ENCODE results near the gene SNAI1. TPM values are rescaled to one million over a fixed set of nuclear protein-coding genes. Genes with fewer than 3 reads are reported as not detected.

Gene SNAI1
- total and polyA plus RNA-seq, 9 donors: 0.95 to 9.0 (median 1.7) TPM

- Histone ChIP-seq H3K27ac (no peak overlapping the region), H3K36me3 (no peaks in the 10 kb centered on the region), H3K4me3 (no peak overlapping the region), H3K27me3 (no peaks in the 10 kb centered on the region), H3K9me3 (no peaks in the 10 kb centered on the region), H3K4me1 (ENCODE audit: insufficient read depth) (no peaks in the 10 kb centered on the region)
- intact Hi-C loops (cut with DNase I): no loop called here
- no peak for TF ChIP-seq EP300 (IDR thresholded peaks at IDR 0.05)
- no peak for TF ChIP-seq CTCF (IDR thresholded peaks at IDR 0.05)
- TF ChIP-seq POLR2A (IDR thresholded peaks at IDR 0.05): no peak
- WGBS, 3 donors: 88 to 90% (median 89%) methylated on average over 9 of the region's 9 CpGs
- DNase-seq: no peak
Measured at GRCh38 chr20:50001784-50002311, 19.1 kb downstream of the SNAI1 start.

GRCh38 chr20:50003253-50003656, 20.5 kb downstream of the SNAI1 start:
- DNase-seq: no peak
- H3K36me3 ChIP-seq: no peaks in the 10 kb centered on the region
- H3K4me3 ChIP-seq: no peak overlapping the region
- H3K9me3 ChIP-seq: no peaks in the 10 kb centered on the region
- no peaks in the 10 kb centered on the region for H3K4me1 ChIP-seq (ENCODE audit: insufficient read depth)
- TF ChIP-seq CTCF (IDR thresholded peaks at IDR 0.05): no peak
- TF ChIP-seq EP300 (IDR thresholded peaks at IDR 0.05): no peak
- TF ChIP-seq POLR2A (IDR thresholded peaks at IDR 0.05): no peak
- intact Hi-C loops (cut with DNase I): no loop called here
- H3K27me3 ChIP-seq: no peaks in the 10 kb centered on the region
- WGBS, 3 donors: 67 to 80% (median 73%) methylated on average over 4 of the region's 4 CpGs
- no peak overlapping the region for H3K27ac ChIP-seq

DNA sequence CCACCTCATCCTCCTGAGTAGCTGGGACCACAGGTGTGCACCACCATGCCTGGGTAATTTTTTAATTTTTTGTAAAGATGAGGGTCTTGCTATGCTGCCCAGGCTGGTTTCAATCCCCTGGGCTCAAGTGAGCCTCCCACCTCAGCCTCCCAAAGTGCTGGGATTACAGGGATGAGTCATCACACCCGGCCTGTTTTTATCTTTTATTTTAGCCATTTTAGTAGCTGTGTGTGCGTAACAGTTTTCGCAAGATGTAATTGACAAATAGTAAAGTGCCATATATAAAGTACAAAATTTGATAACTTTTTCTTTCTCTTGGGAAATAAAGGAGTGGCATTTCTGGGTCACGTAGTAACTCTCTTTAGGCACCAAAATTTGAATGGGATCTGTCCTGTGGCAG, 21.4 kb downstream of the SNAI1 start:
- Histone ChIP-seq H3K27me3 (no peaks in the 10 kb centered on the region), H3K27ac (no peak overlapping the region), H3K9me3 (no peaks in the 10 kb centered on the region), H3K4me1 (ENCODE audit: insufficient read depth) (no peaks in the 10 kb centered on the region), H3K4me3 (no peak overlapping the region), H3K36me3 (no peaks in the 10 kb centered on the region)
- TF ChIP-seq CTCF (IDR thresholded peaks at IDR 0.05): no peak
- no peak for TF ChIP-seq EP300 (IDR thresholded peaks at IDR 0.05)
- no peak for TF ChIP-seq POLR2A (IDR thresholded peaks at IDR 0.05)
- intact Hi-C loops (cut with DNase I): no loop called here
- WGBS, 3 donors: 75 to 85% (median 84%) methylated on average over 4 of the region's 4 CpGs
- DNase-seq: no peak

DNA sequence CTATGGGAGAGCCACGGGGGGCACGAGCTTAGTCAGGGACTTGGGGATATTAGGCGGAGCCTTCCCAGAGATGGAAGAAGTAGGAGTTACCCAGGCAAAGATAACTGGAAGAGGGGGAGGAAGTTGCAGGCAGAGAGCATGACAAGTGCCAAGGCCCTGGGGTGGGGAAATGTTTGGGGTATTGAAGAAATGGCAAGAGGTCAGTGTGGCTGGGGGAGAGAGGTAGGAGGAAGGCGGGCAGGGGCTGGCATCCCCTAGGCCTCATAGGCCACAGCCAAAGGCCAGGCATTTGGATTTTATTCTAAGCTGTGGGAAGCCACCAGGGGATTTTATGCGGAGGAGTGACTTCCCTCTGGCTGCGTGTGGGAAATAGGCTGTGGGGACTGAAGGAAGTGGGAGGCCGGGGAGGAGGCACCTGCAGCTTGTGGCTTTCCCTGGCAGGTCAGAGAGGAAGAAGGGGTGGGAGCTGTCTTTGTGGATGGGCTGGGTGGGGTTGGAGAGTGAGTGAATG, 22.7 kb downstream of the SNAI1 start:
- H3K27ac ChIP-seq: no peak overlapping the region
- 47 to 51% (median 48%) methylated on average over 7 of the region's 7 CpGs for WGBS, 3 donors

More for the DNA sequence above, 22.7 kb downstream of the SNAI1 start:
- no peaks in the 10 kb centered on the region for H3K4me1 ChIP-seq (ENCODE audit: insufficient read depth)
- H3K36me3 ChIP-seq: no peaks in the 10 kb centered on the region
- intact Hi-C loops (cut with DNase I): no loop called here
- no peaks in the 10 kb centered on the region for H3K27me3 ChIP-seq
- no peak overlapping the region for H3K4me3 ChIP-seq
- no peaks in the 10 kb centered on the region for H3K9me3 ChIP-seq
- DNase-seq: no peak
- TF ChIP-seq EP300 (IDR thresholded peaks at IDR 0.05) (no peak), CTCF (IDR thresholded peaks at IDR 0.05) (no peak), POLR2A (IDR thresholded peaks at IDR 0.05) (no peak)

All from ovary (tissue), 9 donors.